ENCODE data around the gene SLC4A1. TPM values are rescaled to one million over a fixed set of nuclear protein-coding genes. Genes with fewer than 3 reads are reported as not detected.
A peak's percentile ranks its signal among the peaks of the same experiment; 100 is the strongest.

Gene SLC4A1
- total and polyA plus RNA-seq, 2 of the 13 experiments (the other 11 are each of a cell fraction or from before 2014, with no cell fraction given) = not detected

- no peak for TF ChIP-seq E2F1 (CRISPR knock-in tag; IDR thresholded peaks at IDR 0.05)
- TF ChIP-seq ZNF180 (CRISPR knock-in tag; IDR thresholded peaks at IDR 0.05; ENCODE audit: borderline replicate concordance, low read depth) = no peak
- no peak for TF ChIP-seq SKIL (CRISPR knock-in tag; IDR thresholded peaks at IDR 0.05; ENCODE audit: borderline replicate concordance)
- TF ChIP-seq ZNF772 (CRISPR knock-in tag; IDR thresholded peaks at IDR 0.05) = 0 out of 2 replicates have a peak, but pooled peaks have one; percentile 20
- TF ChIP-seq ZNF407 (CRISPR knock-in tag; IDR thresholded peaks at IDR 0.05; ENCODE audit: not compliant biosample characterization) = no peak
- TF ChIP-seq ZNF609 (CRISPR knock-in tag; IDR thresholded peaks at IDR 0.05; ENCODE audit: borderline replicate concordance) = no peak
- peak; percentile 30; the same call in 1 of the 2 replicates for TF ChIP-seq GATAD2A (CRISPR knock-in tag; IDR thresholded peaks at IDR 0.05)
- no peak for TF ChIP-seq ZNF569 (CRISPR knock-in tag; IDR thresholded peaks at IDR 0.05; ENCODE audit: borderline replicate concordance)
- TF ChIP-seq SMAD9 (CRISPR knock-in tag; IDR thresholded peaks at IDR 0.05) = 0 out of 2 replicates have a peak, but pooled peaks have one; percentile 51
- TF ChIP-seq DMAP1 (CRISPR knock-in tag; IDR thresholded peaks at IDR 0.05) = no peak
- TF ChIP-seq HNRNPUL1 (IDR thresholded peaks at IDR 0.05; ENCODE audit: low read depth, low read length) = no peak
- no peak for TF ChIP-seq CEBPB (IDR thresholded peaks at IDR 0.05; ENCODE audit: borderline replicate concordance, low read depth, low read length)
- TF ChIP-seq CCAR2 (optimal IDR thresholded peaks at IDR 0.05; ENCODE audit: low read depth, low read length) = no peak
Observed at GRCh38 chr17:44308320-44308818, 40.4 kb upstream of the SLC4A1 start, which contains the start of gene RUNDC3A (continued).
